ENCODE results near the gene KCNMB4.

KCNMB4 gene

DNA sequence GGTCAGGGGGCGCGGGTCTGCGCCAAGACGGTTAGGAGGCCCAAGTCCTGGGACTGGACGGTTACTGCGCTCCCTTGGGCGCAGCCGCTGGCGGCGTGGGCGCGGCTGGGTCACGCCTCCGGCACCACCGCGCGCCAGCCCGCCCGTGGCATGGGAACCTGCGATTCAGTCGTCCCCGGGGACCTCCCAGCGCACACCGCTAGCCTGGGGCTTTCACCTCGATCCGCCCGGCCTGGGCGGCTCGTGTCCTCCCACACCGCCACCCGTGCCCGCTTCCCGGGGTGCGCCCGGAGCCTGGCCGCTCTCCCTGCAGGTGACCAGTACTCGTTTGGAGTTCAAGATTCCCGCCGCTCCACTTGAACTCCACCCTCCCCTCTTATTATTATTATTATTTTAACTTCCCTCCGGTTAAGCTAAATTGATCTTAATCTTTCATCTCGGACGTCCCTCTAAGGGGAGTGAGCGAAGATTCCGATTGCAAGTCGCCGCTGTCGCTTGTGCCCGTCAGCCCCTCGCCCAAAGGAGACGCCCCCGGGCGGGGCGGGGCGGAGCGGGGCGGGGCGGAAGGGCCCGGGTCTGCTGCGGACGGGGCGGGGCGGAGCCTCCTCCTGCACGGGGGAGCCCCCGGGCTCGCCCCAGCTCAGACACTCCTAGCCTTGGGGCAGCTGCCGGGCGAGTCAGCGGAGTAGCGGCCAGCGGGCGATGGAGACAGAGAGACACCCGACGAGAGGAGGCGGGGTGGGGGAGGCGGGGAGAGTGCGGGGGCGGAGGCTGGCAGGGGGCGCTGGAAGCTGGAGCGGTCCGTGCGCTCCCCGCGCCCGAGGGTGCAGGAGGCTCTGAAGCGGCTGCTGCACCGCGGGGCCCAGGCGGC lies at the start of gene KCNMB4:
KCNMB4 (plus strand) TSS at position 643 of the 871 bp plus-strand sequence. CDS start 445 bp downstream, outside the sequence.
- peak; percentile 31 to 76 (median 56) for DNase-seq (ENCODE audit: low read depth in 4 of 4, low spot score in 1 of 4)

DNA sequence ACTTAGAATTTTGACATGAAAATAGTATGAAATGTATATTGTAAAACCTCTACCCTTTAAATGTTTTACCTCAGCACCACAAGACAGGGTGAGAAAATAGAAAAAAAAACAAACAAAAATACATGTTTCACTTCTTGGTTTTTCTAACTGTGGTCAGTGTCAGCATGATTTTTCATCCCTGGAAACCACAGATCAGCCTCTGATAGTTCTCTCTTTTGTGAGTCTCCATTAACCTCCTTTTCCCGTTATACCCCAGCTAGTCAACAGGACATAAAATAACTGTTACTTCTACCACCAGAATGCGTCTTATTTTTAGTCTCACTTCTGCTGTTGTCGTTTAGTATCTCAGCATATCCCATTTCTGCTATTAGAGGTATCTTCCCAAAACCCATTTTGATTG lies 48.3 kb upstream of the KCNMB4 start:
- DNase-seq (ENCODE audit: low read depth in 4 of 4, low spot score in 1 of 4), result no peak

GRCh38 chr12:70319605-70320004 lies 46.5 kb upstream of the KCNMB4 start:
- DNase-seq (ENCODE audit: low read depth in 4 of 4, low spot score in 1 of 4), result no peak

DNA sequence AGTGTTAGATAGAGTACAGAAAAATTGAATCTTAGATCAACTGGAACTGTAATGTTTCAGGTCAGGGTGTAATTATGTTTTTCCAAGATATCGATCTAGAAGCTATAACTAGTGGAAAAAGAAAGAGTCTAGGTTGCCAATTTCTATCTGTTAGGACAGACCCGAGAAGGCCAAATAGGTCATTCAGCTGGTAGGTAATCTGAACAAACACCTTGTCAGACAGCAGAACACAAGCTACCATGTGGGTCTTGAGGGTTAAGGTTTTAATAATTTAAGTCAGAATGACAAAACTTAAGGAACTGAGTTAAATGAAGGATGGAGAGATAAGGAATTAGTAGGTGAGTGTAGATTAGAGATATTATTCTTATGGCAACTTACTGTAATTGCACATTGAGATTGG lies 44.9 kb upstream of the KCNMB4 start:
- no peak for DNase-seq (ENCODE audit: low read depth in 4 of 4, low spot score in 1 of 4)

GRCh38 chr12:70327541-70327940 lies 38.5 kb upstream of the KCNMB4 start:
- no peak for DNase-seq (ENCODE audit: low read depth in 4 of 4, low spot score in 1 of 4)

- DNase-seq (ENCODE audit: low read depth in 4 of 4, low spot score in 1 of 4), result no peak
Observed at GRCh38 chr12:70329728-70330127, 36.4 kb upstream of the KCNMB4 start.

GRCh38 chr12:70330158-70330557 lies 35.9 kb upstream of the KCNMB4 start:
- DNase-seq (ENCODE audit: low read depth in 4 of 4, low spot score in 1 of 4), result no peak

DNA sequence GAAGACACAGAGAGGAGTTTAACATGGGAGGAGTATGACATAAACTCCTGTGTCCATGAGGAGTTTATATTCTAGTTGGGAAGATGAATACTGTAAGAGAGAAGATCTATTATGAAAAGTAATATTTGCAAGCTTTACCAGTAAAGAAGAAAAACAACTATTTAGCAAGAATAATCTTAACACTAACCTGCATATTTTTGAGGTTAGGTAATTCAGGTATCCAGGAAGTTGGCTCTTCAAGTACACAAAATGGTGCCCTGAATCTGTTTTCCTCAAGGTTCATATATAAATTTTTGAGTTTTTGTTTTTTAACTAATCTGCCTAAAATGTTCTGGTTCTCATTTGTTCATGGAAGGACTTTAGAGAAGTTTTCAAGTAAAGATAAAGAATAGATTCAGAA lies 33.9 kb upstream of the KCNMB4 start:
- no peak for DNase-seq (ENCODE audit: low read depth in 4 of 4, low spot score in 1 of 4)

DNA sequence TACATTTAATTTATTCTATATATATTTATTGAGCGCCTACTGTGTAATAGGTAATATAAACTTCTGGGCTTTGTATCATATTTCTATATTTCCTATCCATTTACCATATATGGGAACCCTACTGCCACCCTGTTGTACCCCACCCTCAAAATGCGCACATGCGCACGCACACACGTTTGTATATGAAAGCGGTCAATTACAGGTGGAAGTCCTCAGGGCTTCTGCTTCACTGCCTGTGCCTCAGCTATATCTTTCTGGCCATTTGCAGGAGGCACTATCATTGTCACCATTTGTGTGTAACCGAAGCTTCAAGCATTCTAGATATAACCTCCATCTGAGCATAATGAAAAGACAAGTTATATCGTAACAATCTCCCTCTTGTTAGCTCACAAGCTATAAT lies 31.3 kb upstream of the KCNMB4 start:
- DNase-seq (ENCODE audit: low read depth in 4 of 4, low spot score in 1 of 4), result no peak

DNA sequence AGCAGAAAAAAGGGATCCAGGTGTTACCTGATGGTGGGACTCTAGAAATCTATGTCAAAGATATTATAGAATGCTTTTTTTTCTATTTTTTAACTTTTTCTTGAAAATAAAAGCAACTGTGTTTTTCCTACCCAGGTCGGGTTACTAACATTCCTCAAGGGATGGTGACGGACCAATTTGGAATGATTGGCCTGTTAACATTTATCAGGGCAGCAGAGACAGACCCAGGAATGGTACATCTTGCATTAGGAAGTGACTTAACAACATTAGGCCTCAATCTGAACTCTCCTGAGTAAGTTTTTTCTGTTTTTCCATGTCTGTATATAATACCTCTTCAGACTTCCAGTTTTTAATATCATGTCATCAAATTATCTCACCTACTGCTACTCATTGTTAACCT lies 27.6 kb upstream of the KCNMB4 start:
- DNase-seq (ENCODE audit: low read depth in 4 of 4, low spot score in 1 of 4), result no peak

GRCh38 chr12:70351076-70351475 lies 15.0 kb upstream of the KCNMB4 start:
- no peak for DNase-seq (ENCODE audit: low read depth in 4 of 4, low spot score in 1 of 4)

- DNase-seq (ENCODE audit: low read depth in 4 of 4, low spot score in 1 of 4), result no peak
Observed at GRCh38 chr12:70353780-70354660, 12.1 kb upstream of the KCNMB4 start.

DNA sequence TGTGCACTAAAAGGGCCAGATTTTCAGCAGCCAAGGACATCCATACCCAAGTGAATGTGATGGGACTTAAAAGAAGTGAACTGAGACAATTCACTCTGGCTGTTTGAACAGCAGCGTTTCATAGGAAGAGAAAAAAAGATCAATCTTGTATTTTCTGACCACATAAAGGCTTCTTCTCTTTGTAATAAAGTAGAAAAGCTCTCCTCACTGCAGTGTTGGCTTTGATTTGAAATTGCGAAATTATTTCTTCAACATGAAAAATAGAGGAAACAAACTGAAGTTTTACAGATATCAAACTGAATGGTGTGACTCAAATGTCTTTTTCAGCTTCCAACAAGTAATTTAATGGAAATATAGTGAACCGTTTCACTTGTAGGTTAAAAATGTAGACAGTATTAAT lies 11.3 kb upstream of the KCNMB4 start:
- DNase-seq (ENCODE audit: low read depth in 4 of 4, low spot score in 1 of 4), result no peak

DNA sequence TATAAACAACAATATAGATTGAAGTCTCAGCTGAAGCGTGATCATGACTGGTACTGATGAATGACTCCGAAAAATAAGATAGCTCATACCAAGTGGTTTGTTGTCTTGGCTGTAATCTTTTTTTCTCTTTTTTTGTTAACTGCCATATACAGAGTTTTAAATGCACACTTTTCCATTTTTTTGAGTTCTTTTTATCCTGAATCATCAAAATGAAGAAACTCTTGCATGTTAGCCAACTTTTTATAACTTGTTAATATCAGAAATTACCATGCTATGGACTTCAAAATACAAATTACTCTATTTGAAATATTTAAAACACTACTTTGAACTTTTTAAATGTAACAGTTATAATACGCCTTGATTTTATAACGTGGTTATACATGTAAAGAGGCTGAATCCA lies 10.1 kb upstream of the KCNMB4 start:
- no peak for DNase-seq (ENCODE audit: low read depth in 4 of 4, low spot score in 1 of 4)

GRCh38 chr12:70359458-70360197 lies 6.5 kb upstream of the KCNMB4 start:
- DNase-seq (ENCODE audit: low read depth in 4 of 4, low spot score in 1 of 4), result no peak

- no peak for DNase-seq (ENCODE audit: low read depth in 4 of 4, low spot score in 1 of 4)
Observed at GRCh38 chr12:70360218-70360617, 5.9 kb upstream of the KCNMB4 start.

DNA sequence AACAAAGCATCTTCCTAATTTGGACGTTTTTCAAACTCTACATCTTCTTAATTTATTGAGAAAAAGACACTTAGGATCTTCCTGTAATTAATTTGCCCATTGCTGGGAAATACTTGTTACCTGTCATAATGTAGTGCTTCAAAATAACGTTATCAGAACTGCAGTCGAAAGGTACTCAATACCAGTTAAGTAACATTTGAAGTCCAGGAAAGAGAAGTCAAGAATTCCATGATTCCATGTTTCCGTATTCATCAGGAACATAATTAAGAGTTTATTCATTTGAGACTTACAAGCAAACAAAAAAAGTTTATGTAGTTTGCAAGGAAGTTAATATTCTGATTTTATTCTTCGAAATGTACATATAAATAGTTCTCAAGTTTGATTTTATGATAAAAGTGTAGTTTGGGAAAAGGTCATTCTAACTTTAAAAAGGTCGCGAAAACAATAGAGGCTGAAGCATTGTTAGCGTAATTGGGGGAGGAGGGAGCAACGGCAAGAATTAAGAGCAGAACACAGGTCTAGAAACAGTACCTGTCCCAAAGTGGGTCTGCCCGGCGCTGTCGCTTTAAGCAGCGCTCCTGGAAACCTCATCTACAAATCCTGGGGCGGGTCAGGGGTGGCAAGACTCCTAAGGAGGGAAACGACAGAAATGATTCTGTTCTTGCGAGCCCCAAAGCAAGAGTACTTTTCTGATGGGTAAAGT lies 1.2 kb upstream of the KCNMB4 start:
- no peak for DNase-seq (ENCODE audit: low read depth in 4 of 4, low spot score in 1 of 4)

GRCh38 chr12:70365398-70365647 lies 767 bp upstream of the KCNMB4 start:
- DNase-seq (ENCODE audit: low read depth in 4 of 4, low spot score in 1 of 4), result no peak

GRCh38 chr12:70366581-70367257 lies 629 bp downstream of the KCNMB4 start:
- peak; percentile 11 to 24 (median 19) for DNase-seq (ENCODE audit: low read depth in 4 of 4, low spot score in 1 of 4)
